Stimulated activated CD4-positive, alpha-beta T cell treated with anti-CD3 and anti-CD28 coated beads, Interleukin-1b, Interleukin-23, amount 100 ng/mL, for 1 hour (primary cell): ENCODE results near the gene GRB14.

Source experiments
- DNase-seq, 2 donors: peaks; one replicate each; pipeline ENCODE4 v3.0.0-alpha.2; 2020; ENCODE audit warnings: low read depth in 2 of 2

GRB14 gene

GRCh38 chr2:164613321-164613982 lies 7.8 kb downstream of the GRB14 start:
- no peak for DNase-seq

- no peak for DNase-seq
These were observed 11.5 kb downstream of the GRB14 start for GRCh38 chr2:164609790-164610189.

GRCh38 chr2:164606557-164606956 lies 14.7 kb downstream of the GRB14 start:
- no peak for DNase-seq

GRCh38 chr2:164605295-164605694 lies 16.0 kb downstream of the GRB14 start:
- no peak for DNase-seq

- no peak for DNase-seq
These were observed 20.5 kb downstream of the GRB14 start for GRCh38 chr2:164600763-164601162.

GRCh38 chr2:164599954-164600589 lies 21.2 kb downstream of the GRB14 start:
- DNase-seq = no peak

- DNase-seq = no peak
These were observed 23.3 kb downstream of the GRB14 start for GRCh38 chr2:164597983-164598382.

- DNase-seq = no peak
These were observed 26.3 kb downstream of the GRB14 start for GRCh38 chr2:164595031-164595430.

GRCh38 chr2:164593959-164594358 lies 27.3 kb downstream of the GRB14 start:
- DNase-seq = no peak

- DNase-seq = no peak
These were observed 27.7 kb downstream of the GRB14 start for GRCh38 chr2:164593541-164593940.

- no peak for DNase-seq
These were observed 31.8 kb downstream of the GRB14 start for GRCh38 chr2:164589522-164589921.

- no peak for DNase-seq
These were observed 40.2 kb downstream of the GRB14 start for GRCh38 chr2:164581050-164581449.

- DNase-seq = no peak
These were observed 46.4 kb downstream of the GRB14 start for GRCh38 chr2:164574931-164575330.

GRCh38 chr2:164570475-164570874 lies 50.8 kb downstream of the GRB14 start:
- DNase-seq = no peak

- DNase-seq = no peak
These were observed 51.9 kb downstream of the GRB14 start for GRCh38 chr2:164569378-164569777.

GRCh38 chr2:164568317-164568716 lies 53.0 kb downstream of the GRB14 start:
- no peak for DNase-seq

- no peak for DNase-seq
These were observed 53.8 kb downstream of the GRB14 start for GRCh38 chr2:164567335-164567989.

GRCh38 chr2:164565359-164565758 lies 55.9 kb downstream of the GRB14 start:
- DNase-seq = no peak

GRCh38 chr2:164562666-164563065 lies 58.6 kb downstream of the GRB14 start:
- no peak for DNase-seq

GRCh38 chr2:164561991-164562390 lies 59.3 kb downstream of the GRB14 start:
- DNase-seq = no peak

- no peak for DNase-seq
These were observed 59.9 kb downstream of the GRB14 start for GRCh38 chr2:164561416-164561815.

- no peak for DNase-seq
These were observed 60.4 kb downstream of the GRB14 start for GRCh38 chr2:164560902-164561301.

- DNase-seq = no peak
These were observed 61.0 kb downstream of the GRB14 start for GRCh38 chr2:164560181-164560792.
